HUDEP-2 (cell line): ENCODE data around the gene TXNDC2.

Experiments used
- DNase-seq, 76 experiments: peaks; one replicate each; lab custom pipeline; 2025; ENCODE audit not compliant: unreplicated experiment in 76 of 76; lab: John Stamatoyannopoulos, UW

The TXNDC2 gene

DNA sequence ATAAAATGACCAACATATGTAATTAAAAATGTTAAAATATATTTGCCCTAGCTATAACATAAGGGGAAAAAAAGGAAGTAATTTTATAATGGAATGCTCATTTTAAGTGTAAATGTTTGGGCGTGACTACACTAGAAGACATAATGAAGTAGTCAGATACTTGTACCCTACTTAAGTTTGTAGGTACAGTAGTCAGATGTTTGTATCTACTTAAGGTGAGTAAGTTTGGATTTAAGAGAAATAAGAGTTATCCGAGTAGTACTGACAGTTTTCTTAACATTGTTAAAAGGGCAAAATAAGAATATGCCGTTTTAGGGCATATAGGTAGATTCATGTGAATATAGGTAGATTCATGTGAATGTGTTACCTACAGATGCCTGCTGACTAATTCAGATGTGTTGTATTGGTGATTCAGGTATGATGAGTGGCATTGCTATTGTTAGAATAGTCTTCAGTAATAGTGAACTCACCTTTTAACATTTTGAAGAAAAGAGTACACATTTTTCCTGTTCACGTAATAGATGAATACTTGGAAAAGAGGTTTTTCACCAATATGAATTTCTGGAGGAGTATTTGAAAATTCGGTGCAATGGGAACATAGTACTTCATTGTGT, 43.0 kb downstream of the TXNDC2 start:
- DNase-seq, result no peak

DNA sequence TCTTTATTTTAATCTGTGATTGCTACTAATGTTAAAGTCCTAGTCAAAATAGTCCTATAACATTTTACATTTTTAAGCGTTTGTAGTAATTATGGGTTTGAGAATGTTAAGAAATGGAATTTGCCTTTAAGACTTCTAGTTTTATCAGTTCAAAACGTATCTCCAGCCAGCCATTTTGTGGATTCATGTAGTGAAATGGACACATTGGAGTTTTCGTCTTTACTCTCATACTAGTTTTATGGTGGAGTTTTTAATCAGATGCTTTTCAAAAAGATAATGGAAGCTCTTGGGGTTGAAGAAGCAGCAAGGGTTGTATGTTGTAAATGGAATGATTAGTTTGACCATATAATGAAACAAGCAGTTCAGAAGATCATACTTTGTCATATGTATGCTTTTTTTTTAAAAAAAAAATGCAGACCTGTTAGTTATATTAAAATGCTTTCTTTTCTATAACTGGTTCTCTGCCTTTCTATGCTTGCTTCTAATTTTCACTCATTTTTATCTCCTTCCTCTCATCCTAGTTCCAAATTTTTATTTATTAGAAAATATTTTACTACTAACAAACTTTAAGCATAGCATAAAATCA, 44.6 kb downstream of the TXNDC2 start:
- no peak for DNase-seq

GRCh38 chr18:9931146-9931545, 45.4 kb downstream of the TXNDC2 start:
- DNase-seq, result no peak

- no peak for DNase-seq
Measured at GRCh38 chr18:9931678-9932077, 45.9 kb downstream of the TXNDC2 start.

- no peak for DNase-seq
Measured at GRCh38 chr18:9933865-9934264, 48.1 kb downstream of the TXNDC2 start.

- no peak for DNase-seq
Measured at GRCh38 chr18:9934274-9934673, 48.5 kb downstream of the TXNDC2 start.
